Measurements from ENCODE around the gene CBR4.
"Not testable (repeated sequence)": the region's sequence is repeated elsewhere in the genome, so short reads cannot be mapped to it uniquely, and the experiment has no call there.

The CBR4 gene

GRCh38 chr4:169045862-169046584 lies 36.0 kb upstream of the CBR4 start:
- Histone ChIP-seq H3K9ac (ENCODE audit: low read depth, low read length) (no peak overlapping the region), H3K4me1 (ENCODE audit: control insufficient read depth, insufficient read depth, low read length) (peaks cover 5% of the 10 kb centered on the region), H3K27me3 (ENCODE audit: control insufficient read depth, insufficient read depth, low read length) (no peaks in the 10 kb centered on the region), H3K9me3 (ENCODE audit: control insufficient read depth, insufficient read depth, low read length) (no peaks in the 10 kb centered on the region), H3K36me3 (ENCODE audit: control insufficient read depth, insufficient read depth, low read length) (no peaks in the 10 kb centered on the region), H3K4me3 (ENCODE audit: low read depth, low read length) (no peak overlapping the region)

- H3K4me1 ChIP-seq (ENCODE audit: control insufficient read depth, insufficient read depth, low read length), result no peaks in the 10 kb centered on the region
- no peak overlapping the region for H3K4me3 ChIP-seq (ENCODE audit: low read depth, low read length)
- H3K36me3 ChIP-seq (ENCODE audit: control insufficient read depth, insufficient read depth, low read length), result no peaks in the 10 kb centered on the region
- no peak overlapping the region for H3K9ac ChIP-seq (ENCODE audit: low read depth, low read length)
- H3K9me3 ChIP-seq (ENCODE audit: control insufficient read depth, insufficient read depth, low read length), result no peaks in the 10 kb centered on the region
- H3K27me3 ChIP-seq (ENCODE audit: control insufficient read depth, insufficient read depth, low read length), result no peaks in the 10 kb centered on the region
Measured at GRCh38 chr4:169044714-169045447, 34.8 kb upstream of the CBR4 start.

- H3K4me1 ChIP-seq (ENCODE audit: control insufficient read depth, insufficient read depth, low read length), result no peaks in the 10 kb centered on the region
- no peak overlapping the region for H3K9ac ChIP-seq (ENCODE audit: low read depth, low read length)
- no peaks in the 10 kb centered on the region for H3K36me3 ChIP-seq (ENCODE audit: control insufficient read depth, insufficient read depth, low read length)
- no peak overlapping the region for H3K4me3 ChIP-seq (ENCODE audit: low read depth, low read length)
- H3K9me3 ChIP-seq (ENCODE audit: control insufficient read depth, insufficient read depth, low read length), result no peaks in the 10 kb centered on the region
- no peaks in the 10 kb centered on the region for H3K27me3 ChIP-seq (ENCODE audit: control insufficient read depth, insufficient read depth, low read length)
Measured at GRCh38 chr4:169042608-169043007, 32.6 kb upstream of the CBR4 start.

- H3K9ac ChIP-seq (ENCODE audit: low read depth, low read length), result no peak overlapping the region
- H3K9me3 ChIP-seq (ENCODE audit: control insufficient read depth, insufficient read depth, low read length), result no peaks in the 10 kb centered on the region
- no peak overlapping the region for H3K4me3 ChIP-seq (ENCODE audit: low read depth, low read length)
- no peaks in the 10 kb centered on the region for H3K36me3 ChIP-seq (ENCODE audit: control insufficient read depth, insufficient read depth, low read length)
- no peaks in the 10 kb centered on the region for H3K27me3 ChIP-seq (ENCODE audit: control insufficient read depth, insufficient read depth, low read length)
- H3K4me1 ChIP-seq (ENCODE audit: control insufficient read depth, insufficient read depth, low read length), result no peaks in the 10 kb centered on the region
Measured at GRCh38 chr4:169040559-169041261, 30.7 kb upstream of the CBR4 start.

- H3K4me1 ChIP-seq (ENCODE audit: control insufficient read depth, insufficient read depth, low read length), result no peaks in the 10 kb centered on the region
- H3K36me3 ChIP-seq (ENCODE audit: control insufficient read depth, insufficient read depth, low read length), result no peaks in the 10 kb centered on the region
- no peaks in the 10 kb centered on the region for H3K9me3 ChIP-seq (ENCODE audit: control insufficient read depth, insufficient read depth, low read length)
- no peaks in the 10 kb centered on the region for H3K27me3 ChIP-seq (ENCODE audit: control insufficient read depth, insufficient read depth, low read length)
- no peak overlapping the region for H3K4me3 ChIP-seq (ENCODE audit: low read depth, low read length)
- H3K9ac ChIP-seq (ENCODE audit: low read depth, low read length), result no peak overlapping the region
Measured at GRCh38 chr4:169039251-169039954, 29.3 kb upstream of the CBR4 start.

- Histone ChIP-seq H3K36me3 (ENCODE audit: control insufficient read depth, insufficient read depth, low read length) (no peaks in the 10 kb centered on the region), H3K9ac (ENCODE audit: low read depth, low read length) (no peak overlapping the region), H3K9me3 (ENCODE audit: control insufficient read depth, insufficient read depth, low read length) (no peaks in the 10 kb centered on the region), H3K4me3 (ENCODE audit: low read depth, low read length) (no peak overlapping the region), H3K4me1 (ENCODE audit: control insufficient read depth, insufficient read depth, low read length) (no peaks in the 10 kb centered on the region), H3K27me3 (ENCODE audit: control insufficient read depth, insufficient read depth, low read length) (no peaks in the 10 kb centered on the region)
Measured at GRCh38 chr4:169037506-169037905, 27.5 kb upstream of the CBR4 start.

- not testable (repeated sequence) for H3K4me3 ChIP-seq (ENCODE audit: low read depth, low read length); H3K36me3 ChIP-seq (ENCODE audit: control insufficient read depth, insufficient read depth, low read length); H3K9ac ChIP-seq (ENCODE audit: low read depth, low read length); H3K4me1 ChIP-seq (ENCODE audit: control insufficient read depth, insufficient read depth, low read length); H3K9me3 ChIP-seq (ENCODE audit: control insufficient read depth, insufficient read depth, low read length); H3K27me3 ChIP-seq (ENCODE audit: control insufficient read depth, insufficient read depth, low read length)
Measured at GRCh38 chr4:169035871-169036620, 26.0 kb upstream of the CBR4 start.

- H3K27me3 ChIP-seq (ENCODE audit: control insufficient read depth, insufficient read depth, low read length), result no peaks in the 10 kb centered on the region
- H3K4me3 ChIP-seq (ENCODE audit: low read depth, low read length), result no peak overlapping the region
- H3K4me1 ChIP-seq (ENCODE audit: control insufficient read depth, insufficient read depth, low read length), result peaks cover 5% of the 10 kb centered on the region
- H3K9ac ChIP-seq (ENCODE audit: low read depth, low read length), result no peak overlapping the region
- H3K9me3 ChIP-seq (ENCODE audit: control insufficient read depth, insufficient read depth, low read length), result no peaks in the 10 kb centered on the region
- no peaks in the 10 kb centered on the region for H3K36me3 ChIP-seq (ENCODE audit: control insufficient read depth, insufficient read depth, low read length)
Measured at GRCh38 chr4:169033660-169034059, 23.6 kb upstream of the CBR4 start.

GRCh38 chr4:169032883-169033645 lies 23.0 kb upstream of the CBR4 start:
- Histone ChIP-seq H3K27me3 (ENCODE audit: control insufficient read depth, insufficient read depth, low read length) (no peaks in the 10 kb centered on the region), H3K9ac (ENCODE audit: low read depth, low read length) (no peak overlapping the region), H3K4me1 (ENCODE audit: control insufficient read depth, insufficient read depth, low read length) (peaks cover 5% of the 10 kb centered on the region), H3K4me3 (ENCODE audit: low read depth, low read length) (no peak overlapping the region), H3K36me3 (ENCODE audit: control insufficient read depth, insufficient read depth, low read length) (no peaks in the 10 kb centered on the region), H3K9me3 (ENCODE audit: control insufficient read depth, insufficient read depth, low read length) (no peaks in the 10 kb centered on the region)

GRCh38 chr4:169032194-169032593 lies 22.1 kb upstream of the CBR4 start:
- Histone ChIP-seq H3K9me3 (ENCODE audit: control insufficient read depth, insufficient read depth, low read length) (no peaks in the 10 kb centered on the region), H3K4me3 (ENCODE audit: low read depth, low read length) (no peak overlapping the region), H3K27me3 (ENCODE audit: control insufficient read depth, insufficient read depth, low read length) (no peaks in the 10 kb centered on the region)

More at GRCh38 chr4:169032194-169032593, 22.1 kb upstream of the CBR4 start:
- Histone ChIP-seq H3K4me1 (ENCODE audit: control insufficient read depth, insufficient read depth, low read length) (peaks cover 5% of the 10 kb centered on the region), H3K36me3 (ENCODE audit: control insufficient read depth, insufficient read depth, low read length) (no peaks in the 10 kb centered on the region), H3K9ac (ENCODE audit: low read depth, low read length) (no peak overlapping the region)

Data from iPS-15b (cell line).